SIG-M5 treated with dmso at 0.1 percent for 504 hours (cell line): ENCODE results near the gene NENF.

Experiments used
- DNase-seq: peaks from one replicate; lab custom pipeline; 2025; ENCODE audit not compliant: unreplicated experiment; lab: John Stamatoyannopoulos, UW

The NENF gene

DNA sequence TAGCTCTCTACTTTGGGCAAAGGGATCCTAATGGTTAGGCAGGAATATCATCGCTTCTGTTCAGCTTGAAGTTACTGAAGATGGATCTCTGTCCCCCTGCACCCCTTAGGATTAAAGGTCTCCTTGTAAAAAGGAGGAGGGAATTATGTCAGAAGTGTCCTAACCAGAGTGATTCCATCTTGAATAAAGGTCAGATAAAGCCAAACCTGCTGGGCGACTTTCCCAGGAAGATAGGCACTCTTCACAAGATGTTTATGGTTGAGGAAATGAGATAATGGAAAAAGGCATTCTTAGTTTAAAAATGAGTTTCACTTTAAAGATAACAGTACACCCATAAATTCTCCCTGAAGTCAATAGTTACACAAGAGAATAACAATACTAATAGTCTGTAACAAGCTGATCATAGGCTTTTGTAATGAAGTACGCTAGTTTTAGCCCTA lies 1.7 kb upstream of the NENF start:
- DNase-seq: no peak

DNA sequence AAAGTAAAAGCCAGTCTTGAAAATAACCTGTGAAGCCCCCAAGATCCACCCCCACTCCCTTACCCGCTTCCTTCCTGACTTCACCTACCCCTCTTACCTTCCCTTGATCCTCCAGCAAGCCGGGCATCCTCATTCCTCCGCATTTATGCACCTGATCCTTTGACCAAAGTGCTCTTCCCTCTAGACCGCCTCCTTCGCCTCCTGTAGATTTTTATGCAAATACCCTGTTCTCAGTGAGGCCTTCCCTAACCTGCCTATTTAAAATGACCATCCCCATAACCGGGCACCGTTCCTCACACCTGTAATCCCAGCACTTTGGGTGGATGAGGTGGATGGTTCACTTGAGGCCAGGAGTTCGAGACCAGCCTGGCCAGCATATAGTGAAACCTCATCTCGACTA lies 1.1 kb upstream of the NENF start:
- DNase-seq: no peak

DNA sequence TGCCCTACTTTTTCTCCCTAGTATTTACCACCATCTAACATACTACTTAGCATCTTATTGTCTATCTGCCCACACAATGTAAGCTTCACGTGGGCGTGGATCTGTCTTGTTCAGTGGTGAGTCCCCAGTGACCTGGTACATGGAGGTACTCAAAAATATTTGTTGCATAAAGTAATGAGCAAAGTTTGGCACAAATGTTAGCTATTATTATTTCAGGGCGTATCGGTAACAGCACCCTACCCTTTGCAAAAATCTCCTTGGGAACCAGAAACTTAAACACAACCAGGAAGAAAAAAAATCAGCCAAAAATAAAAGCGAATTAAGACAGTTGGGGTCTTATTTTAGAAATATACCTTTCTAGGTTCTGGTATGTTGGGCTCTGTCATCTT lies 454 bp upstream of the NENF start:
- DNase-seq: no peak

DNA sequence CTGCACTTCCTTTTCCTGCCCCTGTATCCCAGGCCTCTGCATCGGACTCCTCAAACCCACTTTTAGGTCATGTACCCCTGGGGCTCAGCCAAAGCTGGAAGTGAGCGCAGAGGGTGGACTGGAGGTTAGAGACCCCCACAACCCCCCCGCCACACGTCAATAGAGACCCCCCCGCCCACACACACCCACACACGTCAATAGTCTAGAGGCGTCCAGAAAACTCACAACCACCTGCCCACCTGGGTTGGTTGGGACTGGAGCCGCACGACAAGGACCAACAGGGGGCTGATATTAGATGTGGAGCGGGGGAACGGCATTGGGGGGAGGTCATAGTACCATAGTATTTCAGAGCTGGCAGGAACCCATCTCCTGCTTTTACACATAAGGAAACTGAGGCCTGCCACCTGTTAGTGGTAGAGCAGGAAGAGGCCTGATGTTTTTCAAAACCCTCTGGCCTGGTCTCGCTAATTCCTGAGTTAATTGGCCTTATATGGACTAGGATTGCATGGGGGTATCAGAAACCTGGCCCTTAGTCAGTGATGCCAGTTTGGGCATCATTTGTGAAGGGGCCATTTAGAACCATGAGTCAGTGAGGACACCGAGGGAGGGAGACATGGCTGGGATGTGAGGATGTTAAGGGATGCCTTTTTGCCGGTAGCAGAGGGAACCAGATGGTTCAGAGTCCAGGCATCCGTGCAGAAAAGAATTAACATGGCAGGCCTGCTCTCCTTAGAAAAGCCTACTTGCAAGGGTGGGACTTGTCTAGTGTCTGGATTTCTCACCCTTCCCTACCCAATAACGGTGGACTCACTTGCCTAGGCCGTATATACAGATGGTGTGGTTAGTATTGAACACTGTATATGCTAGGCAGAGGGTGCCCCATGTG lies 1.1 kb downstream of the NENF start:
- no peak for DNase-seq

DNA sequence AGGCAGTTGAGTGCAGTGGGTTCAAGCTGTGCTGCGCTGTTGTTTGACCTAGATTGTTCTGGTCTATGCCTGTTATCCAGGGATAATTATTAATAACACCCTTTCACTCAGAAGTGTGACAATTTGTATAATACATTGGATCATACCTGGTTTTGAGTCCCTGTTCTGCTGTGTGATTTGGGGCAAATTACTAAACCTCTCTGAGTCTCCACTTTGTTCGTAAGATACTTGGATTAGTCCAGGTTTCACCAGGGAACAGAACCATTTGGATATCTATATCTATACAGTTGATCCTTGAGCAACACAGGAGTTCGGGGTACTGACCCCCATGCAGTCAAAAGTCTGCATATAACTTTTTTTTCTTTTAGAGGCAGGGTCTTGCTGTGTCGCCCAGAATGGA lies 2.3 kb downstream of the NENF start:
- DNase-seq: no peak

DNA sequence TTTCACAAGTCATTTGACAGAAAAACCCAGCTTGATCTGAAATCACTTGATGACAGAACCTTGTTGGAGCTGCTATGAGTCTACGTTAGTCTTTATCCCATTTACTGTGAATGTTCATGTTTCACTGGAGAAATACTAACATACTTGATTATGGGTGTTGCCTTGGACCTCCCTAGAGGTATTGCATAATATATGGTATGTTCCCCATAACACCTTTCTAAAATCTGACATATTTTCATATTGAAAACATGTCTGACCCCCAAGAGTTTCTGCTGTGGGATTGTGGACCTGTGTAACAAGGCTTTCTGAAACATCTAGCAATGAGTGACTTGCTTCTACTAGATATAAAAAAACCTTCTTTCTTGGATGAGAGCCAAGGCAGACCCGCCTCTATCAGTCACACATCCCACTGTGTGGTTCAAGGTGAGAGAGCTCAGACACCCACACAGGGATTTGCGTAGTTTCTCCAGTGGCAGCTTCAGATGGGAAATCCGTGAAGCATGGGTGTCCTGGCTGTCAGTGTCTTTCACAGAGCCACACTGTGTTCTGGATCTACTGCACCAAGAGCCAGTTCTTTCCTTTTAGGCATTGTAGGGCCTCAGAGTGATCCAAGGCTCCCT lies 4.6 kb downstream of the NENF start:
- no peak for DNase-seq

DNA sequence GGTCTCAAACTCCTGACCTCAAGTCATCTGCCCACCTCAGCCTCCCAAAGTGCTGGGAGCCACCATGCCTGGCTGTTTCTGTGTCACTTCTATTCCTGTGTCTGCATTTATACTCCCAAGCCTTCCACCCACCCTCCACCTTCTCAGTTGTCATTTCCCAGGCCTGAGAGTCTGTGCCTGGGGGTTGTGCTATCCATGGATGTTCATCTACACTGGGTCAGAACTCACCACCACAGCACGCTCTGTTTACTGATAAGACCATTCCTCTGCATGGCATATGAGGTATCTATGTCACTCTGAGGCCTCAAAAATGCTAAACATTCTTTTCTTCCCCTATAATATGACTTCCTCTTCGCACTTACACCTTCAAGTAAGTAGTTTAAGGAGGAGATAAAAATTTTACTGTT lies 6.1 kb downstream of the NENF start:
- no peak for DNase-seq

DNA sequence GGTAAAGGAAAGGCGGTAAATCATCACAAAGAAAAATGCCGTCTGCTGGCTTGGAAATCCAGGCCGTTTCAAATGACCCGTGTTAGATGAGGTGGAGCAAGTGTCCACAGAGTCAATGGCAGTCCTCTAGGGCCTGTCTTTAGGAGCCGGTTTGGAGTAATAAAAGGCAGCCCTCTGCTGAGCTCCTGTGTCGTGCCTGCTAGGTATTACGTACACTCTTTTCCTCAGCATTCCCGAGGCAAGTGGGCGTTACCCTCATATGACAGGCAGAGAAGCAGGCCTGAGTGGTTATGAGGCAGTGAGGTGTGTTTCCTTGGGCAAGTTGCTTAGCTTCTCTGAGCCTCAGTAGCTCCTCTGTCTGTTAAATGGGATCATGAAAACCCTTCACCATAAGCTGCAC lies 7.7 kb downstream of the NENF start:
- DNase-seq: no peak

DNA sequence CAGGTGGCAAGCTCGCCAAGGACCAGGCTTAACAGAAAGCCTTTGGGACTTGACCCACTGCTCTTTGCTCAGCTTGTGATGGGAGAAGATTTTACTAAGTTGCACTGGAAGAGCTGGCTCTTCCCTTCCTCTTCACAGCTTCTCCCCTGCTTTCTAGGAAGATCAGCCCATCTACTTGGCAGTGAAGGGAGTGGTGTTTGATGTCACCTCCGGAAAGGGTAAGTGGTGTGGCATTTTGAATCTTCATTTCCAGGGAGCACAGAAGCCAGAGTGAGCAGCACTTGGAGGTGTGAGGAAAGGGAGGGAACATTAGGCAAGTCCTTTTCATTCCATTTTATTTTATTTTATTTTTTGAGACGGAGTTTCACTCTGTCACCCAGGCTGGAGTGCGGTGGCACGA lies 9.7 kb downstream of the NENF start:
- no peak for DNase-seq

DNA sequence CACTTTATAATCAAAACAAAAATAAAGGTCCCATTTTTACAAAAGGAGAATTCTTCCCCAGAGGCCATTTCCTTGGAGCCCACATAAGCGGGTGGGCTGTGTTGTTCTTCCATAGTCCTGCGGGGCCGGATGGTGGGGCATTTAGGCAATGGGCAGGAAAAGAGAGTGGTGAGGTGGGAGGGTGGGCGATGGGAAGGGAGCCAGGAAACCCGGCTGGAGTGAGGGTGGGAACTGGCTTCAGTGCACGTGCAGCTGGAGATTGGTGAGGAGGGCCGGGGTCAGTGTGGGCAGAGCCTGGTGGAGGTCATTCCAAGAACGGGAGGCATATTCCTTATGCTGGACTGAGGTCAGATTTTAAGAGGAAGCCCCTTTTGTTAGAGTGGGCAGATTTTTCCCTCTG lies 13.6 kb downstream of the NENF start:
- DNase-seq: no peak

DNA sequence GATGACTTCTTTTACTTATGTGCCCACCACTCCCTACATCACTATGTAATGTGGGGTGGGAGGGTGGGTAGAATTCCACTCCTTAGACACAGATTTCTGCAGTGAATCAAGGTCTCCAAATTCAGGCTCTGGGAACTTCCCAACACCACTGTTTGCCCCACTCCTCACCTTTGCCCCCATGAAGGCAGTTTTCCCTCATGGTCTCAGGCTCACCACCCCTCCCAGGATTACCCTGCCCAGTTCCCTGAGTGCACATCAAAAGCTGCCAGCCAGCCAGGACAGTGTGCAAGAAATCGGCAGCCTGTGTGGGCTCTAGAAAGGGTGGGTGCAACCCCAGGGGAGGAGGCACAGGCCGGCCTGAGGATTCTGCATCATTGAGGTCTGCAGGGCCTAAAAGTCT lies 14.8 kb downstream of the NENF start:
- no peak for DNase-seq

DNA sequence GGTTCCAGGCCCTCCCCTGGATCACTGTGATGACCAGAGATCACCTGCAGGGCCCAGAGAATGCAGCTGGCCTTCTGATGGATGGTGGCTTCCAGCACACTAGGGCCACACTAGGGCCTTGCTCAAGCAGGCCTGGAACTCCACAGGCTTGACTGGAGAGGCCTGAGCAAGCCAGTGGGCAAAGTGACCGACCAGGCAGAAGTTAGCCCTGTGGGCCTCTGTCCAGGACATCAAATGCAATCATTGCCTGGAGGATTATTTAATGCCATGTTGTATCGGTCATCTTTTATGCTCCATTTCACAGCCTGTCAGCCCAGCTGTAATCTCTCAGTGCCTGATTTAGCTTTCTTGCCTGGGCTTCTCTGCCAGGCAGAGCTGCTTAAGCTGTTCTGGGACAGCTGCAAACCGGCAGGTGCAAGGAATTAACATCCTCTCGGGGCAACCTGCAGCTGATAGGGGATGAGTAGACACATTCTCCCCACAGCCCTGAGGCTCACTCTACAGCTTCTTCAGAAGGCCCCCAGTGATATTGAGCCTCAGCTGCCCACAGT lies 17.7 kb downstream of the NENF start:
- no peak for DNase-seq

DNA sequence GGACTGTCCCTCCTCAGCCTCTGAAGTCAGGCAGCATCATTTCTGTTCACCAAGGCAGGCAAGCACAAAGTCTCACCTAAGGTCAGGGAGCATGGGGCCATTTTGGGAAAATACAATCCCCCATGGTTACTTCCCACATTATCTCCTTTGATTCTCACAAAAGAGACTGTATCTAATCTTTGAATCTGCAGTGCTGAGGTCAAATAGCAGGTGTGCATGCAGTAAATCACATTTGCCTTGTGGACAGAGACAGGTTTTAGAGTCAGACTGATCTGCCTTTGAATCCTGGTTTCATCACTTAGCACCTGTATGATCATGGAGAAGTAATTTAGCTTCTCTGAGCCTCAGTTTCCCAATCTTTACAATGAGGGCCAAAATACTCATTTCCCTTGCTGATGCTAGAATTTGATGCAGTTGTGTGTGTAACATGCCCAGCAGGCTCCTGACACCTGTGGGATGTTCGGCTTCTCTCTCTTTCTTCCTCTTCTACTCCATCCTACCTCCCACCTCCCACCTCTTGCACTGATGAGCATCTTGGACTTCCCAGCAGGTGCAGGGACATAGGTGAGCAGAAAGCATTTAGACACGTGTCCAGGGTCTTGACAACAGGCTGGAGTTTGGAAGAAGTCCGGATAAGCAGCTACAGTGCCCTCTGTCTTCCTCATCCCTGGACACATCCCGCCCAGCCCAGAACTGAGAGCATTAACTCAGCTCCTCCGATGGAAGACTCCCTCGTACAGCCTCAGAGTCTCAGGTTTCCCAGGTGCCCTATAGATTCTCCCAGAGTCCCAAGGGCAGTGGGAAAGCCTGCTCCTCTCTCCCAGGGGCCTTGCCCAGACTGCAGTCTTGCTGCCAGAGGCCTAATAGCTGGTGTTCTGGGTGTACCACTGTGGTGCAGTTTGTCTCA lies 18.9 kb downstream of the NENF start:
- no peak for DNase-seq

DNA sequence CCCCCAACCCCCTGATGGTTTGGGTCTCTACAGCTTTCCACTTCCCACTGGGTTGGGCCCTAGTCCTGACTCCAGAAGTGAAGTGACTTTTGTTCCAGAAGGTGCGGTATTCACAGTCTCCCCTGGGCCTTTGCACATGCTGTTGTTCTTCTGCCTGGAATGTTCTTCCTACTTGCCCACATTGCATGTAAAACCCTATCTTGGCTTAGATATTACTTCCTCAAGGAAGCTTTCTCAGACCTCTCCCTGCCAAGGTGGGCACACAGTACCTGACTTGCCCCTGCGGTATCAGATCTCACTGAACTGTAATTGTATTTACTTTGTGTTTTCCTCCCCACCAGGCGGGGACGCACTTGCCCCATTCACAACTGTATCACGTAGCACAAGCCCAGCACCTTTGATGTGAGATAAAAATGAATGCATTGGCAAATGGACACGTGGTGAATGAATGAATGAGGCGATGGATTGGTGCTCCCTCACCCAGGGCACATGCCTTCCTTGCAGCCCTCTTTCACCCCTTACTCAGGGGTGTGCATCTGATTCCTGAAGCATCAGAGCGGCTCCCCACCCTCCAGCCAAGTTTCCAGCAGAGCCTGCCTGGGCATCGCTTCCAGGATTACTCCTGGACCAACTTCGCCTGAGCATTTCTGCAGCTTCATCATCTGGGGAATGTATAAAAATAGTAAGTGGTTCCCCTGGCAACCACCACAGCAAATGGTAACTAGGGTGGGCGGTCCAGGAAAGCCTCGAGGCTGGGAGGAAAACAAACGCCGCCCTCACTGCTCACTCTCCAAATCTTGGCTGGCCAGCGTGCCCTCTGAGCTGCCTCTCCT lies 19.8 kb downstream of the NENF start:
- no peak for DNase-seq

DNA sequence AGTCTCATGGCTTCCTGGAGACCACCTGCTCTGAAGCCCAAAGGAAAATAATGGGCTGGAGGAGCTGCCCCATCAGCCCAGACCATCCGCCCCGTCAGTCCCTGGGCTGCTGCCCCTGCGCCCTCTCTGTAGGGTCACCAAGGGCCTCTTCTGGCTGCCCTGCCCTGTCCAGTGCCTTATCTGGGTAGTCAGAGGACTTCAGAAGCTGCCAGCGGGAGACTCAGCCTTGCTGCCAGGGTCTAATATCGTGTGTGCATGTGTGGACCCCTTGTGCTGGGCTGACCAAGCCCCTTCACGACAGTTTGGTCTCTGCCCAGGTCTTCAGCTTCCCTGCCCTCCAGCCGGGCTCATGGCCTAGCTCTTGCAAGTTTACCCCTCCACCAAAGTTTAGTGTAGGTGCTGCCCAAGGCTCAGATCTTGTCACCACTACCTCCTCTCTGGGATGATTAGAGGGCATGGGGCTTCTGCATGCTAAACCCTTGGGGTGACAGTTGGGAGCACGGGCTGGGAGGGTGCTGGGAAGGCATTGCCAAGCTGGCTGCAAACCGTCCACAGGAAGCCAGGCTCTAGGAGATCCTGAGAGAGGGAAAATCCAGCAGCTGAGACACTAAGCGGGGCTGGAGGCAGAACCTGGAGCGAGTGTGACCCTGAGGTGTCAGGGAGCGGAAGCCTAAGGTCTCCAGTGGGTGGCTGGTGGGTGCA lies 20.6 kb downstream of the NENF start:
- DNase-seq: no peak

DNA sequence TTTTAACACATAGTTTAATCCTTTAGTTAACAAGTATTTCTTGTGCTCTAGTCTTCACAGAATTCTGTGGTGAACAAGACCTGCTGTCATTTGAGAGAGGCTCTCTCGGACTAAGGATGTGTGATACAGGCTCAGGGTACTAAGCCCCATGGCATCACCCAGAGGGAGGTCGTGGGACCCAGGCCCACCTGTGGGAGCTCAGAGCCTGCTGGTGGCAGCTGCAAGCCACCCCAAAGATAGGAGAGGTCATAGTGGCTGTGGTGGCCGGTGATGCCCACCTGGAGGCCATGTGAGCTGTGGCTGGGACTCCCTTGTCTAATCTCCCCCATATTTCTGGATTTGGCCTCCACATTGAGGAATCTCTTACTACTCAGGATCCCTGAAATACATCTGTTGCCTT lies 22.0 kb downstream of the NENF start:
- DNase-seq: no peak

DNA sequence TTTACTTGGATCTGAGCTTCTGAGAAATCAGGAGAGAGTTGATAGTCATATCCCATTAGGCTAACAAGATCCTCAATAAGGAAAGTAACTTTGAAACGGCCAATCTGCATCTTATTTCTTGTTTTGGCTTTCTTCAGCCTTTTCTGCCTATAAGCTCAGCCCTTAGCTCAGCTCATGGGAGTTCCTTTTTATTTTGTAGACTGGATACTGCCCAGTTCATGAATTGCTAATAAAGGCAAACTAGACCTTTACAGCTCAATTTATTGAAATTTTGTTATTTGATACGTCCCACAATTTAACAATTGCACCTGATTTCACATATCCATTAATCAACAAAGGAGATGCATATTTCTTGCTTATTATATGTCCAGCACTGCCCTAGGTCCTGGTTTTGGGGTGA lies 22.7 kb downstream of the NENF start:
- DNase-seq: no peak

DNA sequence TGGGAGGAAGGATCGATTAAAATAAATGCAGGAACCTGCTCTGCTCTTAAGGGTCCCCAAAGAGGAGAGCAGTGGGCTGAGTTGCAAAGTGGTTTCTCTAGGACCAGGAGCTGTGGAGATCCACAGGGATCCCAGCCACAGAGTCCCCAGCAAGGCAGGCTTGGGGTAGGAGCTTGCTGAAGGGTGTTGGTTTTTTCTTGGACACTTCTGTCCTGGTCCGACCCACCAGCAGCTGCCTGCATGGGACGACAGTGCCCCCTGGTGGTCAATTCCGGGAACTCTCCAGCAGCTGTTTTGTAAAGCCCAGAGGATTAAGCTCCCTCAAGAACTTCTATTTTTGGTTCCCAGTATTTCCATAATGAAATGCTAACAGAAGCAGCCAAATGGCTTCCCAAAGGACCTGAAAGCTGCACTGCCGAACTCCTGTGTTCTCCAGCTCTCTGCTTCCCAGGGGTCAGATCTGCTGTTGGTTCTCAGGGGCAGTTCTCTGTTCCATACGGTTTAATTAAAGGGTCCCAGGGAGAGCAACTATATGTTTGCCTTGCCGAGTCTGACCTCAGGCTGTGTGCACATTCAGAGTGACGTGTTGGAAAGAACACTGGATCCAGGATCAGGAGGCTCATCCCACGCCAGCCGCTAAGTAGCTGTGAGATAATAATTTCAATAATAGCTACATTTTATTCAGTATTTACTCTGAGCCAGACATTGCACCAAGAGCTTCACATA lies 23.2 kb downstream of the NENF start:
- DNase-seq: peak; percentile 73

DNA sequence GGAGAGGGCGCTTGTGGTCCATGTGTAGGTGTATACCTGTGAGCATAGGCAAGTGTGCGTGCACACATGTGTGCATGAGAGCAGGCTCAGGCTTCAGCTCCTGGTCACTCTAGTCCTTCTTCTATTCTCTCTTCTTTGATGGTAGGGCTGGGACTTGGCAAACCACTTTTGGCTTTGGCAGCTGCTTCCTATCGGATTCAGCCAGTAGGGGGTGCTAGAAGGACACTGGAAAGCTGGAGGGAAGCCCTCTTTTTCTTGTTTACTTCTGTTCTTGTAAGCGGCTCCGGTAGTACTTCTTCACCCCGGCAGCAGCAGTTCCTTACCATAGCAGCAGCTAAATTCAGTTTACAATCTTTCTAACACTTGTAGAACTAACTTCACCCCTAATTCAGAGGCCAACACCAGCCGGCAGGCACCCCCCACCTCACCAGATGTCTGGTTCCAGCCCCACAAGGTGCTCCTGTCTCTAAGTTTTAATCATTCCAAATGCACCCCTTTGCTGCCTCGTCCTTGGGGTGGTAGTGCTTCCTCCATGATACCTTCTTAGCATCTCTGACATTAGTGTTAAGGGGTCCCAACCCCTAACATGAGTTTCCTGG lies 25.1 kb downstream of the NENF start:
- peak; percentile 65 for DNase-seq
